Measurements from ENCODE around the gene ARL14. TPM values are rescaled to one million over a fixed set of nuclear protein-coding genes. Genes with fewer than 3 reads are reported as not detected.
"Not testable (repeated sequence)": the region's sequence is repeated elsewhere in the genome, so short reads cannot be mapped to it uniquely, and the experiment has no call there.

The ARL14 gene
- total RNA-seq, 1 donor from 2014 or later = not detected

GRCh38 chr3:160701490-160701889 is 24.5 kb downstream of the ARL14 start:
- H3K4me3 Mint-ChIP-seq = no peak overlapping the region
- no peak for TF ChIP-seq CTCF (conservative IDR thresholded peaks at IDR 0.05)
- no peaks in the 10 kb centered on the region for H3K4me1 Mint-ChIP-seq

GRCh38 chr3:160702290-160702689 is 25.3 kb downstream of the ARL14 start:
- no peak for TF ChIP-seq CTCF (conservative IDR thresholded peaks at IDR 0.05)
- Mint-ChIP-seq H3K27ac (ENCODE audit: unreplicated experiment) (no peak overlapping the region), H3K36me3 (ENCODE audit: low read depth) (no peaks in the 10 kb centered on the region), H3K4me3 (no peak overlapping the region), H3K27me3 (ENCODE audit: low read depth) (peaks cover 16% of the 10 kb centered on the region), H3K4me1 (no peaks in the 10 kb centered on the region), H3K9me3 (no peaks in the 10 kb centered on the region)
- DNase-seq (ENCODE audit: low read depth, low spot score) = no peak

More at GRCh38 chr3:160701490-160701889, 24.5 kb downstream of the ARL14 start:
- no peak for DNase-seq (ENCODE audit: low read depth, low spot score)
- H3K9me3 Mint-ChIP-seq = no peaks in the 10 kb centered on the region
- H3K27me3 Mint-ChIP-seq (ENCODE audit: low read depth) = peaks cover 12% of the 10 kb centered on the region
- no peak overlapping the region for H3K27ac Mint-ChIP-seq (ENCODE audit: unreplicated experiment)
- no peaks in the 10 kb centered on the region for H3K36me3 Mint-ChIP-seq (ENCODE audit: low read depth)

- H3K9me3 Mint-ChIP-seq = no peaks in the 10 kb centered on the region
- no peaks in the 10 kb centered on the region for H3K36me3 Mint-ChIP-seq (ENCODE audit: low read depth)
- H3K27ac Mint-ChIP-seq (ENCODE audit: unreplicated experiment) = no peak overlapping the region
- peaks cover 22% of the 10 kb centered on the region for H3K27me3 Mint-ChIP-seq (ENCODE audit: low read depth)
- TF ChIP-seq CTCF (conservative IDR thresholded peaks at IDR 0.05) = no peak
- H3K4me3 Mint-ChIP-seq = no peak overlapping the region
- H3K4me1 Mint-ChIP-seq = no peaks in the 10 kb centered on the region
- no peak for DNase-seq (ENCODE audit: low read depth, low spot score)
These were observed 27.0 kb downstream of the ARL14 start for GRCh38 chr3:160703974-160704373.

- H3K4me3 Mint-ChIP-seq = no peak overlapping the region
- peak; percentile 5 for DNase-seq (ENCODE audit: low read depth, low spot score)
- peak; percentile 75 for TF ChIP-seq CTCF (conservative IDR thresholded peaks at IDR 0.05)
- H3K27me3 Mint-ChIP-seq (ENCODE audit: low read depth) = peaks cover 27% of the 10 kb centered on the region
- no peak overlapping the region for H3K27ac Mint-ChIP-seq (ENCODE audit: unreplicated experiment)
- no peaks in the 10 kb centered on the region for H3K9me3 Mint-ChIP-seq
- no peaks in the 10 kb centered on the region for H3K36me3 Mint-ChIP-seq (ENCODE audit: low read depth)
- no peaks in the 10 kb centered on the region for H3K4me1 Mint-ChIP-seq
These were observed 30.3 kb downstream of the ARL14 start for GRCh38 chr3:160707187-160707794.

GRCh38 chr3:160709477-160710182 is 32.7 kb downstream of the ARL14 start:
- Mint-ChIP-seq H3K27ac (ENCODE audit: unreplicated experiment) (no peak overlapping the region), H3K4me3 (no peak overlapping the region), H3K36me3 (ENCODE audit: low read depth) (no peaks in the 10 kb centered on the region), H3K27me3 (ENCODE audit: low read depth) (peaks cover 25% of the 10 kb centered on the region), H3K4me1 (no peaks in the 10 kb centered on the region), H3K9me3 (no peaks in the 10 kb centered on the region)
- no peak for TF ChIP-seq CTCF (conservative IDR thresholded peaks at IDR 0.05)
- DNase-seq (ENCODE audit: low read depth, low spot score) = no peak

- H3K4me3 Mint-ChIP-seq; H3K4me1 Mint-ChIP-seq; H3K27me3 Mint-ChIP-seq (ENCODE audit: low read depth); H3K36me3 Mint-ChIP-seq (ENCODE audit: low read depth); H3K9me3 Mint-ChIP-seq; H3K27ac Mint-ChIP-seq (ENCODE audit: unreplicated experiment); DNase-seq (ENCODE audit: low read depth, low spot score): not testable (repeated sequence)
These were observed 36.2 kb downstream of the ARL14 start for GRCh38 chr3:160713144-160713543.
